ENCODE measurements around the gene DUOXA2.
"Not testable (repeated sequence)": the region's sequence is repeated elsewhere in the genome, so short reads cannot be mapped to it uniquely, and the experiment has no call there.

DUOXA2 gene

GRCh38 chr15:45118131-45118588 lies 4.0 kb downstream of the DUOXA2 start:
- FAIRE-seq: peak; percentile 89

GRCh38 chr15:45118996-45119395 lies 4.9 kb downstream of the DUOXA2 start:
- no peak for FAIRE-seq

GRCh38 chr15:45120081-45120972 lies 6.2 kb downstream of the DUOXA2 start:
- FAIRE-seq: no peak

GRCh38 chr15:45121020-45121419 lies 6.9 kb downstream of the DUOXA2 start:
- no peak for FAIRE-seq

GRCh38 chr15:45121706-45122417 lies 7.7 kb downstream of the DUOXA2 start:
- no peak for FAIRE-seq

GRCh38 chr15:45122719-45123118 lies 8.6 kb downstream of the DUOXA2 start:
- no peak for FAIRE-seq

GRCh38 chr15:45123397-45123796 lies 9.3 kb downstream of the DUOXA2 start:
- no peak for FAIRE-seq

GRCh38 chr15:45126535-45127158 lies 12.5 kb downstream of the DUOXA2 start:
- no peak for FAIRE-seq

- FAIRE-seq: no peak
Observed at GRCh38 chr15:45128971-45129639, 15.0 kb downstream of the DUOXA2 start.

- no peak for FAIRE-seq
Observed at GRCh38 chr15:45129651-45130129, 15.6 kb downstream of the DUOXA2 start, which contains the start of the genes DUOX1 and DUOXA1. Gene DUOX1, plus strand, starts transcription at chr15:45129994. Its CDS starts 1,973 bp downstream, at chr15:45131967. Gene DUOXA1, minus strand, starts transcription at chr15:45129879. Its CDS starts 6,865 bp downstream, at chr15:45123014.

- no peak for FAIRE-seq
Observed at GRCh38 chr15:45130291-45131000, 16.3 kb downstream of the DUOXA2 start.

GRCh38 chr15:45131510-45131909 lies 17.4 kb downstream of the DUOXA2 start:
- FAIRE-seq: no peak

- FAIRE-seq: no peak
Observed at GRCh38 chr15:45132844-45133560, 18.9 kb downstream of the DUOXA2 start.

GRCh38 chr15:45133561-45133920 lies 19.4 kb downstream of the DUOXA2 start:
- no peak for FAIRE-seq

- no peak for FAIRE-seq
Observed at GRCh38 chr15:45134046-45134445, 19.9 kb downstream of the DUOXA2 start.

- no peak for FAIRE-seq
Observed at GRCh38 chr15:45134682-45135604, 20.8 kb downstream of the DUOXA2 start.

- not testable (repeated sequence) for FAIRE-seq
Observed at GRCh38 chr15:45135705-45136377, 21.7 kb downstream of the DUOXA2 start.

GRCh38 chr15:45136378-45136764 lies 22.2 kb downstream of the DUOXA2 start:
- no peak for FAIRE-seq

GRCh38 chr15:45137703-45138102 lies 23.6 kb downstream of the DUOXA2 start:
- FAIRE-seq: no peak

All from TTC549 (cell line).